ENCODE measurements around the gene CASQ2.

DNA sequence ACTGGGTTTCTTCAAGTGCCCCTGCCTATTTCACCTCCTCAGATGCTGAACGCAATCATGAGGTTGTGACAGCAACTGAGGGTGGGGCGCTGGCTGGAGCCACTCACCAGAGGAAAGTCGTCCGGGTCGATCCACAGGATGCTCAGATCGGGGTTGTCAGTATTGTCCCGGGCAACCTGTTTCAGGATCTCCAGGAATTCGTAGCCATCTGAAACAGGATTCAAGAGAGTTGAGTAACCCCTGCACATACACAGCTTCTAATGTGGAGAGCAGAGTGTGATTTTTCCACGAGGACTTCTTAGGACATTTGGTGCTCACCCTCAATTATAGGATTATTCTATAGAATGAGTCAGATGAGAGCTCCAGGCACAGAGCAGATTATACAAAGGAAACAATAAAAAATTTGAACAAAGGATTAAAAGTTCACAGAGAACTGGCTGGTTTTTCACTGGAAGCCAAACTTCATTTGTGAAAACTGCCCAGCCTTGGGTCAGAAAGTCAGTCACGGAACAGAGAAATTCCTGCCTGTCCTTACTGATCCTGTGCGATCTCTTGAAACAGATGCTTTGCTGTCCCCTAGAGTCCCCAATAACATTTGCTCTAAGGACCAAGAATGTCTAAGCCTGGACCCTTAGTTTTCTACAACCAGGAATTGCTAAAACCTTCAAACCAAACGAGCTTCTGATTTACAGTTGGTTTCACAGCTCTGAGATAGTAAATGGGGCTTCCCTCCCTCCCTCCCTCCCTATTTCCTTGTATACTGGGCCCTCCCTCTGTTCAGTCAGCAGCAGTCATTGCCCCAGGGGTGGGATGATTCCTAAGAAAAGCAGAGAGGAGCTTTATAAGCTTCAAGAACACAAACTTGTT lies 63.2 kb downstream of the CASQ2 start:
- TF ChIP-seq ASH1L (IDR thresholded peaks at IDR 0.05; ENCODE audit: borderline replicate concordance, low read depth, partially characterized antibody), result no peak
- no peak for TF ChIP-seq ZNF583 (CRISPR knock-in tag; IDR thresholded peaks at IDR 0.05)
- TF ChIP-seq ZNF707 (CRISPR knock-in tag; conservative IDR thresholded peaks at IDR 0.05), result no peak
- TF ChIP-seq, protein P1, sequence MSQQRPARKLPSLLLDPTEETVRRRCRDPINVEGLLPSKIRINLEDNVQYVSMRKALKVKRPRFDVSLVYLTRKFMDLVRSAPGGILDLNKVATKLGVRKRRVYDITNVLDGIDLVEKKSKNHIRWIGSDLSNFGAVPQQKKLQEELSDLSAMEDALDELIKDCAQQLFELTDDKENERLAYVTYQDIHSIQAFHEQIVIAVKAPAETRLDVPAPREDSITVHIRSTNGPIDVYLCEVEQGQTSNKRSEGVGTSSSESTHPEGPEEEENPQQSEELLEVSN (IDR thresholded peaks at IDR 0.05; ENCODE audit: borderline replicate concordance in 1 of 2, extremely low read depth in 1 of 2, insufficient read depth in 1 of 2, insufficient read length in 1 of 2, low read depth in 1 of 2, low read length in 1 of 2, poor library complexity in 1 of 2, severe bottlenecking in 1 of 2), result no peak
- TF ChIP-seq, protein P2, sequence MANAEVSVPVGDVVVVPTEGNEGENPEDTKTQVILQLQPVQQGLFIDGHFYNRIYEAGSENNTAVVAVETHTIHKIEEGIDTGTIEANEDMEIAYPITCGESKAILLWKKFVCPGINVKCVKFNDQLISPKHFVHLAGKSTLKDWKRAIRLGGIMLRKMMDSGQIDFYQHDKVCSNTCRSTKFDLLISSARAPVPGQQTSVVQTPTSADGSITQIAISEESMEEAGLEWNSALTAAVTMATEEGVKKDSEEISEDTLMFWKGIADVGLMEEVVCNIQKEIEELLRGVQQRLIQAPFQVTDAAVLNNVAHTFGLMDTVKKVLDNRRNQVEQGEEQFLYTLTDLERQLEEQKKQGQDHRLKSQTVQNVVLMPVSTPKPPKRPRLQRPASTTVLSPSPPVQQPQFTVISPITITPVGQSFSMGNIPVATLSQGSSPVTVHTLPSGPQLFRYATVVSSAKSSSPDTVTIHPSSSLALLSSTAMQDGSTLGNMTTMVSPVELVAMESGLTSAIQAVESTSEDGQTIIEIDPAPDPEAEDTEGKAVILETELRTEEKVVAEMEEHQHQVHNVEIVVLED (CRISPR knock-in tag; IDR thresholded peaks at IDR 0.05), result no peak
- TF ChIP-seq RAD21 (CRISPR knock-in tag; conservative IDR thresholded peaks at IDR 0.05 in 1 of 2, IDR thresholded peaks at IDR 0.05 in 1 of 2), result peak in 1 of 2 experiments; percentile 55; a peak in 2 of 4 replicates
- TF ChIP-seq ZKSCAN1 (IDR thresholded peaks at IDR 0.05; ENCODE audit: low read depth, low read length), result no peak
- no peak for TF ChIP-seq ZNF384 (IDR thresholded peaks at IDR 0.05; ENCODE audit: low read depth, low read length)
- TF ChIP-seq FOXM1 (IDR thresholded peaks at IDR 0.05; ENCODE audit: low read depth), result no peak
- no peak for TF ChIP-seq FOXM1 (CRISPR knock-in tag; IDR thresholded peaks at IDR 0.05; ENCODE audit: low read depth)
- no peak for TF ChIP-seq CBX8 (IDR thresholded peaks at IDR 0.05; ENCODE audit: borderline replicate concordance, extremely low read depth, low read depth, low read length, poor library complexity, severe bottlenecking)
- TF ChIP-seq BCL6 (CRISPR knock-in tag; IDR thresholded peaks at IDR 0.05), result no peak

Data from K562 (cell line).